IMR-90 (cell line): ENCODE results near the gene RIMBP2. TPM values are rescaled to one million over a fixed set of nuclear protein-coding genes. Genes with fewer than 3 reads are reported as not detected.

Experiments
- ATAC-seq: fragments of 200-7000 bp; cut with Tn5 transposase; 2 replicates; pipeline ENCODE4 v1.9.1; 2020; ENCODE audit warnings: low read depth, mild to moderate bottlenecking, moderate library complexity
- BruUV-seq: library from RNA; stranded (reverse); fragments of 400-500 nt; replicated peaks from 2 replicates; lab custom pipeline; 2021; lab: Mats Ljungman, UMichigan
- CTCF ChIA-PET: fragments of 300-600 bp; formaldehyde crosslinking; extraction: SDS; loops from one replicate; lab custom pipeline; 2021; ENCODE audit warnings: antibody characterized with exemption; lab: Yijun Ruan, JAX
- POLR2A ChIA-PET: fragments of 300-600 bp; sonication (Branson Sonifier 250); formaldehyde crosslinking; loops from one replicate; lab custom pipeline; 2022; ENCODE audit warnings: antibody characterized with exemption; ENCODE audit not compliant: unreplicated experiment; lab: Charles Lee
- DNase-seq: peaks from one replicate; pipeline ENCODE4 v3.0.0; 2013
- H2AFZ ChIP-seq: replicated peaks from 2 replicates; pipeline ENCODE3; 2013; ENCODE audit warnings: low read length, mild to moderate bottlenecking; ENCODE audit not compliant: poor library complexity
- H2AK5ac ChIP-seq: 2 replicates; pipeline ENCODE4 v1.6.1; 2013; ENCODE audit warnings: low read depth, low read length, inconsistent platforms
- H2AK9ac ChIP-seq: replicated peaks from 2 replicates; pipeline ENCODE3; 2013; ENCODE audit warnings: mild to moderate bottlenecking, low read depth, low read length, moderate library complexity; ENCODE audit not compliant: poor library complexity
- H2BK120ac ChIP-seq: 2 replicates; pipeline ENCODE4 v1.6.1; 2013; ENCODE audit warnings: low read depth, low read length, inconsistent platforms
- H2BK15ac ChIP-seq: 3 replicates; pipeline ENCODE4 v1.6.1; 2013; ENCODE audit warnings: low read depth, low read length, inconsistent platforms
- H2BK20ac ChIP-seq: 2 replicates; pipeline ENCODE4 v1.6.1; 2013; ENCODE audit warnings: low read depth, mild to moderate bottlenecking, inconsistent platforms, low read length, moderate library complexity
- H2BK5ac ChIP-seq: 2 replicates; pipeline ENCODE4 v1.6.1; 2013; ENCODE audit warnings: mild to moderate bottlenecking, low read depth, low read length, inconsistent platforms; ENCODE audit not compliant: poor library complexity, severe bottlenecking
- H3K14ac ChIP-seq: replicated peaks from 2 replicates; pipeline ENCODE4 v1.6.1; 2013; ENCODE audit warnings: low read depth, low read length, inconsistent platforms
- H3K18ac ChIP-seq: 2 replicates; pipeline ENCODE4 v1.6.1; 2013; ENCODE audit warnings: low read depth, low read length, control low read depth
- H3K23ac ChIP-seq: 2 replicates; pipeline ENCODE4 v1.6.1; 2013; ENCODE audit warnings: low read depth, low read length, inconsistent platforms
- H3K27ac ChIP-seq: 2 replicates; pipeline ENCODE4 v1.5.1; 2013; ENCODE audit warnings: mild to moderate bottlenecking, control low read depth, low read length; ENCODE audit not compliant: insufficient read depth
- H3K27me3 ChIP-seq: 2 replicates; pipeline ENCODE4 v1.6.1; 2013; ENCODE audit warnings: low read length; ENCODE audit not compliant: control insufficient read depth, insufficient read depth
- H3K36me3 ChIP-seq: 2 replicates; pipeline ENCODE4 v1.6.1; 2013; ENCODE audit warnings: low read length, mixed read lengths; ENCODE audit not compliant: control insufficient read depth, insufficient read depth
- H3K4ac ChIP-seq: 2 replicates; pipeline ENCODE4 v1.6.1; 2013; ENCODE audit warnings: low read depth, low read length, inconsistent platforms
- H3K4me1 ChIP-seq: 2 replicates; pipeline ENCODE4 v1.6.1; 2013; ENCODE audit warnings: low read length, mixed read lengths; ENCODE audit not compliant: control insufficient read depth, insufficient read depth
- H3K4me2 ChIP-seq: 2 replicates; pipeline ENCODE4 v1.6.1; 2013; ENCODE audit warnings: low read depth, mild to moderate bottlenecking, control low read depth, low read length, moderate library complexity
- H3K4me3 ChIP-seq: 2 replicates; pipeline ENCODE4 v1.5.1; 2013; ENCODE audit warnings: low read depth, mild to moderate bottlenecking, control low read depth, low read length, moderate library complexity; ENCODE audit not compliant: insufficient read depth
- H3K56ac ChIP-seq: 2 replicates; pipeline ENCODE4 v1.6.1; 2013; ENCODE audit warnings: low read length, inconsistent platforms; ENCODE audit not compliant: insufficient read depth; ENCODE audit errors: extremely low read depth
- H3K79me1 ChIP-seq, 2 experiments: 2 replicates each; pipeline ENCODE4 v1.6.1; 2013; ENCODE audit warnings: low read length in 2 of 2, inconsistent platforms in 1 of 2, low read depth in 1 of 2
- H3K9ac ChIP-seq: 2 replicates; pipeline ENCODE4 v1.6.1; 2013; ENCODE audit warnings: low read depth, low read length, control low read depth
- H3K9me1 ChIP-seq: 2 replicates; pipeline ENCODE4 v1.6.1; 2013; ENCODE audit warnings: low read length, inconsistent platforms; ENCODE audit not compliant: insufficient read depth
- H3K9me3 ChIP-seq: 2 replicates; pipeline ENCODE4 v1.6.1; 2013; ENCODE audit warnings: low read length; ENCODE audit not compliant: control insufficient read depth, insufficient read depth
- H4K20me1 ChIP-seq: 2 replicates; pipeline ENCODE4 v1.6.1; 2013; ENCODE audit warnings: low read length, inconsistent platforms; ENCODE audit not compliant: insufficient read depth
- H4K5ac ChIP-seq: 2 replicates; pipeline ENCODE4 v1.6.1; 2013; ENCODE audit warnings: mild to moderate bottlenecking, low read depth, low read length, control low read depth
- H4K8ac ChIP-seq, 2 experiments: 2 replicates each; pipeline ENCODE4 v1.6.1; 2013; ENCODE audit warnings: low read depth in 2 of 2, low read length in 2 of 2, control low read depth in 1 of 2, inconsistent platforms in 1 of 2
- H4K91ac ChIP-seq: 2 replicates; pipeline ENCODE4 v1.6.1; 2013; ENCODE audit warnings: low read depth, low read length, inconsistent platforms; ENCODE audit not compliant: insufficient read depth
- BHLHE40 ChIP-seq: fragments of 150-350 bp; IDR thresholded peaks from 2 replicates; pipeline ENCODE4 v1.6.1; 2016; ENCODE audit warnings: mild to moderate bottlenecking, low read depth, low read length
- ELK1 ChIP-seq: fragments of 150-350 bp; IDR thresholded peaks from 2 replicates; pipeline ENCODE4 v1.6.1; 2016; ENCODE audit warnings: low read depth, mild to moderate bottlenecking, low read length, moderate library complexity, borderline replicate concordance
- POLR2A ChIP-seq: IDR thresholded peaks from 2 replicates; pipeline ENCODE4 v1.6.1; 2012; ENCODE audit warnings: mild to moderate bottlenecking, low read depth, low read length
- WGBS, 2 experiments: methylation state at CpG; one replicate each; pipeline versions ENCODE4 v1.1.5 to v1.1.7; 2013; ENCODE audit warnings: missing lambda C conversion rate in 2 of 2; ENCODE audit not compliant: insufficient read length in 1 of 2; ENCODE audit errors: extremely low coverage in 2 of 2; 5-methylcytosine and 5-hydroxymethylcytosine counted together
- dilution Hi-C: fragments of 300-500 bp; cut with HindIII; formaldehyde crosslinking; loops from one replicate; pipeline ENCODE4 v1.14.3; 2018; ENCODE audit warnings: low sequenced_read_pairs; ENCODE audit not compliant: unreplicated experiment
- in situ Hi-C: fragments of 300-500 bp; cut with MboI; formaldehyde crosslinking; loops from 3 replicates; pipeline ENCODE4 v1.14.3; 2019; ENCODE audit warnings: low sequenced_read_pairs, inconsistent platforms, mixed read lengths
- intact Hi-C: fragments of 100-400 bp; cut with micrococcal nuclease; formaldehyde crosslinking; loops from 2 replicates; pipeline ENCODE4 v1.10.0; 2022
- polyA plus RNA-seq, 3 experiments: library from polyadenylated mRNA; depleted of rRNA; stranded (reverse); fragments of >200 nt; gene quantifications; 2 replicates each; pipeline ENCODE4 v1.2.3, GENCODE V29; 2012; ENCODE audit warnings: low replicate concordance in 1 of 3
- total RNA-seq: library from RNA; depleted of rRNA; stranded (reverse); fragments of >200 nt; gene quantifications from 2 replicates; pipeline ENCODE4 v1.2.3, GENCODE V29; 2012

Gene RIMBP2
- total and polyA plus RNA-seq, 2 of the 4 experiments (the other 2 are of a cell fraction): not detected

- Histone ChIP-seq H3K23ac (no peak overlapping the region), H3K56ac (no peak overlapping the region)
- POLR2A ChIA-PET: no interaction called here
Observed at GRCh38 chr12:130484221-130484620, 231.9 kb downstream of the RIMBP2 start.

More at GRCh38 chr12:130484221-130484620, 231.9 kb downstream of the RIMBP2 start:
- in situ Hi-C loops: no loop called here
- no peak overlapping the region for H3K9ac ChIP-seq
- no peaks in the 10 kb centered on the region for H3K9me1 ChIP-seq
- H3K9me3 ChIP-seq: peaks cover 38% of the 10 kb centered on the region
- no peaks in the 10 kb centered on the region for H3K27me3 ChIP-seq
- DNase-seq: no peak
- H4K20me1 ChIP-seq: no peaks in the 10 kb centered on the region
- H3K4me3 ChIP-seq: no peak overlapping the region
- no peak overlapping the region for H2AK9ac ChIP-seq
- H4K5ac ChIP-seq: no peak overlapping the region
- no peak for ATAC-seq
- H3K79me1 ChIP-seq: no peaks in the 10 kb centered on the region
- H2BK120ac ChIP-seq: no peak overlapping the region
- H4K8ac ChIP-seq: no peak overlapping the region
- no peak overlapping the region for H3K4ac ChIP-seq
- no peak overlapping the region for H2AFZ ChIP-seq
- intact Hi-C loops: no loop called here
- no peak overlapping the region for H3K18ac ChIP-seq
- no peaks in the 10 kb centered on the region for H3K36me3 ChIP-seq
- H3K14ac ChIP-seq: no peak overlapping the region
- H3K4me1 ChIP-seq: no peaks in the 10 kb centered on the region
- H3K27ac ChIP-seq: no peak overlapping the region
- CTCF ChIA-PET: no interaction called here
- H2AK5ac ChIP-seq: no peak overlapping the region
- no peak overlapping the region for H2BK20ac ChIP-seq
- WGBS, 2 experiments: 77% methylated on average over 11 of the region's 11 CpGs; no CpG with 5 or more reads in 1 of the 2 experiments
- no peak overlapping the region for H2BK5ac ChIP-seq
- no peak overlapping the region for H4K91ac ChIP-seq
- TF ChIP-seq ELK1 (no peak), BHLHE40 (no peak), POLR2A (no peak)
- no TSS peak for BruUV-seq
- dilution Hi-C loops: no loop called here
- H2BK15ac ChIP-seq: no peak overlapping the region
- H3K4me2 ChIP-seq: no peak overlapping the region
